Caco-2 (cell line): ENCODE data around the gene RSL1D1. TPM values are rescaled to one million over a fixed set of nuclear protein-coding genes. Genes with fewer than 3 reads are reported as not detected.

ENCODE experiments used
- BruUV-seq: library from RNA; stranded (reverse); fragments of 400-500 nt; replicated peaks from 2 replicates; lab custom pipeline; 2021; lab: Mats Ljungman, UMichigan
- CTCF ChIA-PET: fragments of 300-600 bp; sonication (Branson Sonifier 250); formaldehyde crosslinking; loops from one replicate; lab custom pipeline; 2022; ENCODE audit warnings: antibody characterized with exemption; lab: Charles Lee
- POLR2A ChIA-PET: fragments of 300-600 bp; sonication (Branson Sonifier 250); formaldehyde crosslinking; loops from one replicate; lab custom pipeline; 2022; ENCODE audit warnings: antibody characterized with exemption; lab: Charles Lee
- DNase-seq, 2 experiments: peaks; one replicate each; pipeline versions ENCODE4 v3.0.0 to v3.0.0-alpha.2; 2020 to 2022
- H3K27me3 ChIP-seq: replicated peaks from 2 replicates; pipeline ENCODE4 v1.6.0; 2011; ENCODE audit warnings: low read length; ENCODE audit not compliant: control insufficient read depth, insufficient read depth
- H3K36me3 ChIP-seq: 2 replicates; pipeline ENCODE4 v1.5.1; 2011; ENCODE audit warnings: low read length; ENCODE audit not compliant: control insufficient read depth, insufficient read depth
- H3K4me1 ChIP-seq: fragments of 250-450 bp; sonication (Bioruptor Pico); 2 replicates; pipeline ENCODE4 v1.5.1; 2020; ENCODE audit warnings: mild to moderate bottlenecking
- H3K4me3 ChIP-seq: 2 replicates; pipeline ENCODE4 v1.5.1; 2011; ENCODE audit warnings: low read depth, mild to moderate bottlenecking, control low read depth, low read length
- H3K9me3 ChIP-seq: fragments of 250-450 bp; sonication (Bioruptor Pico); 2 replicates; pipeline ENCODE4 v1.5.1; 2020; ENCODE audit warnings: mild to moderate bottlenecking, moderate library complexity
- H3K27ac Mint-ChIP-seq: one replicate; pipeline ENCODE4 v1.8.0; 2022; ENCODE audit warnings: mixed read lengths; ENCODE audit not compliant: unreplicated experiment
- H3K27me3 Mint-ChIP-seq: one replicate; pipeline ENCODE4 v1.8.0; 2022; ENCODE audit warnings: mixed read lengths; ENCODE audit not compliant: insufficient read depth, unreplicated experiment
- H3K36me3 Mint-ChIP-seq: one replicate; pipeline ENCODE4 v1.8.0; 2022; ENCODE audit warnings: mild to moderate bottlenecking, mixed read lengths; ENCODE audit not compliant: insufficient read depth, unreplicated experiment
- H3K4me1 Mint-ChIP-seq: one replicate; pipeline ENCODE4 v1.8.0; 2022; ENCODE audit warnings: low read depth, mixed read lengths; ENCODE audit not compliant: unreplicated experiment
- H3K4me3 Mint-ChIP-seq: one replicate; pipeline ENCODE4 v1.8.0; 2022; ENCODE audit warnings: mild to moderate bottlenecking, moderate library complexity, mixed read lengths; ENCODE audit not compliant: unreplicated experiment
- H3K9me3 Mint-ChIP-seq: one replicate; pipeline ENCODE4 v1.8.0; 2022; ENCODE audit warnings: mixed read lengths; ENCODE audit not compliant: unreplicated experiment
- intact Hi-C: fragments of 100-400 bp; cut with micrococcal nuclease; formaldehyde crosslinking; loops from one replicate; pipeline ENCODE4 v1.10.0; 2022; ENCODE audit not compliant: unreplicated experiment
- total RNA-seq: library from RNA; stranded (reverse); gene quantifications from 2 replicates; pipeline ENCODE4 v1.2.3, GENCODE V29; 2022
- TF ChIP-seq, protein P1 (sequence below), 2 experiments: fragments of 200-600 bp in 1 of 2; IDR thresholded peaks; 1 replicate in 1 of 2; 2 replicates in 1 of 2; pipeline versions ENCODE4 v1.5.1 to v1.8.0; 2011 to 2022; ENCODE audit warnings: antibody characterized with exemption in 1 of 2, control low read depth in 1 of 2, inconsistent platforms in 1 of 2, low read depth in 1 of 2, low read length in 1 of 2, mild to moderate bottlenecking in 1 of 2, moderate library complexity in 1 of 2; ENCODE audit not compliant: insufficient read depth in 1 of 2, severe bottlenecking in 1 of 2, unreplicated experiment in 1 of 2

RSL1D1 gene
- total RNA-seq, 1 experiment from 2014 or later: 227 TPM

DNA sequence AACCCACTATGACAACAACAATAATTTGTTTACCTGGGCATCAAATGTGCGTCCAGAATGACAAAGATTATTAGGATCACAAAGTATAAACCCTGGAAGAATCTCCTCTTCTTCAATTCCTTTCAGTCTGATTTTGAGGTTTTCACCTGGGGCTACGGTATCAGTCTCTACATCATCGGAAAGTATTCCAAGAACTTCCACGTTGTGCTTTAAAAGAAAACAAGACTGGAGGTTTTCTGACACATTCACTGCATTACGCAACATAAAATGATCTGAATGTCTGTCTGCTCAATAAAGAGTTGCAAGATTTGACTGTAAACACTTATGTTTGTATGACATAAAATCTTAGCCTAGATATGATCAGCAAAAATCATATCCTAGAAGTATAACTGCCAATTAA is 26.0 kb upstream of the RSL1D1 start:
- no peaks in the 10 kb centered on the region for H3K27me3 Mint-ChIP-seq
- ChIA-PET POLR2A (no interaction called here), CTCF (no interaction called here)
- no peak overlapping the region for H3K27ac Mint-ChIP-seq
- intact Hi-C loops: no loop called here
- H3K9me3 ChIP-seq: no peaks in the 10 kb centered on the region
- no peaks in the 10 kb centered on the region for H3K4me1 ChIP-seq
- no peak for DNase-seq
- H3K4me1 Mint-ChIP-seq: no peaks in the 10 kb centered on the region
- no TSS peak for BruUV-seq
- peaks cover 1% of the 10 kb centered on the region for H3K36me3 ChIP-seq
- H3K4me3 ChIP-seq: no peak overlapping the region
- H3K36me3 Mint-ChIP-seq: peaks cover 80% of the 10 kb centered on the region
- H3K27me3 ChIP-seq: no peaks in the 10 kb centered on the region
- no peak overlapping the region for H3K4me3 Mint-ChIP-seq
- TF ChIP-seq, protein P1, sequence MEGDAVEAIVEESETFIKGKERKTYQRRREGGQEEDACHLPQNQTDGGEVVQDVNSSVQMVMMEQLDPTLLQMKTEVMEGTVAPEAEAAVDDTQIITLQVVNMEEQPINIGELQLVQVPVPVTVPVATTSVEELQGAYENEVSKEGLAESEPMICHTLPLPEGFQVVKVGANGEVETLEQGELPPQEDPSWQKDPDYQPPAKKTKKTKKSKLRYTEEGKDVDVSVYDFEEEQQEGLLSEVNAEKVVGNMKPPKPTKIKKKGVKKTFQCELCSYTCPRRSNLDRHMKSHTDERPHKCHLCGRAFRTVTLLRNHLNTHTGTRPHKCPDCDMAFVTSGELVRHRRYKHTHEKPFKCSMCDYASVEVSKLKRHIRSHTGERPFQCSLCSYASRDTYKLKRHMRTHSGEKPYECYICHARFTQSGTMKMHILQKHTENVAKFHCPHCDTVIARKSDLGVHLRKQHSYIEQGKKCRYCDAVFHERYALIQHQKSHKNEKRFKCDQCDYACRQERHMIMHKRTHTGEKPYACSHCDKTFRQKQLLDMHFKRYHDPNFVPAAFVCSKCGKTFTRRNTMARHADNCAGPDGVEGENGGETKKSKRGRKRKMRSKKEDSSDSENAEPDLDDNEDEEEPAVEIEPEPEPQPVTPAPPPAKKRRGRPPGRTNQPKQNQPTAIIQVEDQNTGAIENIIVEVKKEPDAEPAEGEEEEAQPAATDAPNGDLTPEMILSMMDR (IDR thresholded peaks at IDR 0.05; ENCODE audit: insufficient read depth in 1 of 2, low read depth in 1 of 2, low read length in 1 of 2, severe bottlenecking in 1 of 2, unreplicated experiment in 1 of 2): no peak
- H3K9me3 Mint-ChIP-seq: no peaks in the 10 kb centered on the region

- POLR2A ChIA-PET: no interaction called here
- TF ChIP-seq, protein P1 (IDR thresholded peaks at IDR 0.05; ENCODE audit: insufficient read depth in 1 of 2, low read depth in 1 of 2, low read length in 1 of 2, severe bottlenecking in 1 of 2, unreplicated experiment in 1 of 2): no peak
These were observed 25.0 kb upstream of the RSL1D1 start for GRCh38 chr16:11876306-11876705.

DNA sequence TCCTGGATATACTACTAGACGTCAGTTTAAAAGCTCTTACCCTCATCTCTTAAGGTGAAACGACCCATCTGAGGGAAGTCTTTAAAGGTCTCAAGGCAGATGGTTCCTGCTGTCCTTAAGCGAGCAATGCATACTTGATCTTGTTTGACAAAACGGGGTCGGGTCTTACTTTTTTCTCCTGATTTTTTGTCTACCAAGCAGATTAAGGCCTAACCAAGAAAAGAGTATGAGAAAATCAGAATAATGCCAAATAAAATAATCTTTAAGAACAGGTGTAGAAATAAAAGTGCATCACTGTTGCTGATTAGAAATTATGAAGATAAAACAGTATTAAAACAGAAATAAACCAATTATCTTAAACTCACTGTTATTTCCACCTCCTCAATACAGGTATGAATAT is 24.4 kb upstream of the RSL1D1 start:
- CTCF ChIA-PET: no interaction called here
- Mint-ChIP-seq H3K4me1 (no peaks in the 10 kb centered on the region), H3K36me3 (peaks cover 68% of the 10 kb centered on the region), H3K27ac (no peak overlapping the region), H3K4me3 (no peak overlapping the region), H3K27me3 (no peaks in the 10 kb centered on the region), H3K9me3 (no peaks in the 10 kb centered on the region)
- BruUV-seq: no TSS peak
- Histone ChIP-seq H3K4me1 (no peaks in the 10 kb centered on the region), H3K4me3 (no peak overlapping the region), H3K27me3 (no peaks in the 10 kb centered on the region), H3K9me3 (no peaks in the 10 kb centered on the region), H3K36me3 (peaks cover 1% of the 10 kb centered on the region)
- POLR2A ChIA-PET: no interaction called here
- TF ChIP-seq, protein P1 (IDR thresholded peaks at IDR 0.05; ENCODE audit: insufficient read depth in 1 of 2, low read depth in 1 of 2, low read length in 1 of 2, severe bottlenecking in 1 of 2, unreplicated experiment in 1 of 2): no peak
- intact Hi-C loops: no loop called here
- no peak for DNase-seq

More at GRCh38 chr16:11876306-11876705, 25.0 kb upstream of the RSL1D1 start:
- no peak for DNase-seq
- H3K27me3 Mint-ChIP-seq: no peaks in the 10 kb centered on the region
- intact Hi-C loops: no loop called here
- Histone ChIP-seq H3K9me3 (no peaks in the 10 kb centered on the region), H3K36me3 (peaks cover 1% of the 10 kb centered on the region), H3K27me3 (no peaks in the 10 kb centered on the region), H3K4me3 (no peak overlapping the region), H3K4me1 (no peaks in the 10 kb centered on the region)
- CTCF ChIA-PET: no interaction called here
- no peak overlapping the region for H3K27ac Mint-ChIP-seq
- H3K36me3 Mint-ChIP-seq: peaks cover 74% of the 10 kb centered on the region
- H3K4me3 Mint-ChIP-seq: no peak overlapping the region
- H3K4me1 Mint-ChIP-seq: no peaks in the 10 kb centered on the region
- H3K9me3 Mint-ChIP-seq: no peaks in the 10 kb centered on the region
- BruUV-seq: no TSS peak
